Fibroblast of skin of scalp (primary cell): ENCODE data around the gene NUDCD2.
"Not testable (repeated sequence)": the region's sequence is repeated elsewhere in the genome, so short reads cannot be mapped to it uniquely, and the experiment has no call there.

Experiments used
- DNase-seq: peaks from one replicate; pipeline ENCODE4 v3.0.0-alpha.2; 2013

NUDCD2 gene

DNA sequence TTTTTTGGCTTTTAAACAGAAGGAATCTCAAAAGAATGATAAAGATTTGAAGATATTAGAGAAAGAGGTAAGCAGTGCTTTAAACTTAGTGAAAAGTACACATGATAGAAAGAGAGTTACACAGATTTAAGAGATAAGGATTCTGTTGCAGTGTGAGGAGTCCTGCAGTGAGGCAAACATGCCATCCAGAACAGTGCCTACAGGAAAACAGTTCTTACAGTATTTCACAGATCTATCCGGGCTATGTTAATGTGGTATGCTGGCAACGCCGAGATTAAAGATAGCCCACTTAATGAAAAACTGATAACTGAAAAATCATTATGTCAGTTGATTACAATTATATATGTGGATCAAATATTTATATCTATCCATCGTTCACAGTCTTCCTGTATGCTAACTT, 7.8 kb upstream of the NUDCD2 start:
- no peak for DNase-seq

DNA sequence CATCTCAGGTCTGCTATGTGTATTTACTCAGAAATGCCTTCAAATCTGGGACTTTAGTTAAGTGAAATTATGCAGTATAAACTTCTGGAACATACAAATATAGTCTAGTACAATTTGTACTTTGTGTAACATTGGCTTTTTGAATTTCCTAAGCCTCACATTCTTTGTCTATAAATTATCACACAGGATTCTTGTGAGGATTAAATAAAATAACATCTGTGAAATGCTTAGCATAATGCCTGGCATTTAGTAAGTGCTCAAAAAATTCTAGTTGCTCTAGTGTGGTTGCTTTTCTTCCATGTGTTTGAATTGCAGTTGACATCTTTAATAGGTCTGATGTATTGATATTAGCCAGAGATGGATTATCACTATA, 3.1 kb upstream of the NUDCD2 start:
- DNase-seq, result peak; percentile 12

DNA sequence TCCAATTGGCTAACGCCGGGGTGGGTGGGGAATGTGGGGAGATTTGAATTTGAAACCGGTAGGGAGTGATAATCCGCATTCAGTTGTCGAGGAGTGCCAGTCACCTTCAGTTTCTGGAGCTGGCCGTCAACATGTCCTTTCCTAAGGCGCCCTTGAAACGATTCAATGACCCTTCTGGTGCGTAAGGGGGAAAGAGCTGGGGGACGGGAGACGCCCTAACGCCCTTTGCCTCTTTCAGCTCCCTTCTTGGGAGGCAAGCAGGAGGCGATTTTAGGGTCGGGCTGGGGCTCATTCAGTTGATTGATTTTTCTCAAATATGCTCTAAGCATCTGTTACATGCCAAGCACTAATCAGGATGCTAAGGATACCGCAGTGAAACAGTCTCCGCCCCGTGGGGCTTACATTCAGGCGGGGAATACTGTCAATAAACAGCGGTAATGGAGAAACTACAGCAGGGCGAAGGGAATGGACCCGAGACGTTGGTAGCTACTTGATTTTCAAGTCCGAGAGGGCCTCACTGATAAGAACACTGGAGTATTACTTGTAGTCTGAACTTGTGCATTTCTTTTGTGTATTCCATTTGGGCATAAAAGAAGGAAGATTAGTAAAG, 765 bp upstream of the NUDCD2 start, which contains the start of gene HMMR:
TSS of gene HMMR (plus strand) at position 71 of the 610 bp plus-strand sequence. CDS start at position 132, 61 bp downstream.
- DNase-seq, result peak; percentile 15

DNA sequence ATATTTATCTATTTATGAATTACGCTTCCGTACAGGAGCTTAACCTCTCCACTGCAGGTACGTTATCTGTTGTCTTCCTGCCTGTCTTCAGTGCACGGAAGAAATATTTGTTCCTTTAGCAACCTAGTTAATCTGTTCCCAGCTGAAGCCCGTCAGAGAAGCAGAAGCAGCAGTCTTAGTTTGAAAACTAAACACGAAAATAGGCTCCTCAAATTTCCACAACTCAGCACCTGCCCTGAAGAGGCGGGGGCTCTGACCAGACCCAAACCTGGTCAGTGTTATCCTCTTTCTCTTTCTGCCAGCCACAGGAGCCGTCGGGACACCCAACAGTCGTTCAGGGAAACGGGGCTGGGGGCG, 462 bp downstream of the NUDCD2 start:
- no peak for DNase-seq

DNA sequence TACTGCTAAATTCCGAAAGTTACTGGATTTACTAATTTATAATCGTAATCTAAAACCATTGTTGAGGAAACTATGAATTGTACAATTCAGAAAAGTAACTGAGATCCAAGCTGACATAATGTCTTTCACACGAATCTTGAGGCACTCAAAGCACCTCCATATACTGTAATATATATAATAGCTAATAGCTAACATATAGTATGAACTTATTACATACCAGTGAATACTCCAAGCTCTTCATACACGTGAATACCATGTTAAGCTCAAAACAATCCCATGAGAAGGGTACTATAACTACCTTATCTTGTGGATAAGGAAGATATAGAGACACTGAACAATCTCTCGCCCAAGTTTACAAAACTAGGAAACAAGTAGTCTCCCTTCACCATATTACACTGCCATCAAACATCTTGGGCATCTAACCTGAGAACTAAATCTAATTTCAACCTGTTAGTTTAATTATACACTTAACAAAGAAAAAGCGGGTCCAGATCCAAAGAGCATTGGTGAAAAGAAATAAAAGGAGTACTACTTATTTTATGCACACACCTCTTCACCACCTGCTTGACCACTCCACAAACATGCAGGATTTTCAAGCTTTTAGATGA, 1.0 kb downstream of the NUDCD2 start:
- DNase-seq, result no peak

DNA sequence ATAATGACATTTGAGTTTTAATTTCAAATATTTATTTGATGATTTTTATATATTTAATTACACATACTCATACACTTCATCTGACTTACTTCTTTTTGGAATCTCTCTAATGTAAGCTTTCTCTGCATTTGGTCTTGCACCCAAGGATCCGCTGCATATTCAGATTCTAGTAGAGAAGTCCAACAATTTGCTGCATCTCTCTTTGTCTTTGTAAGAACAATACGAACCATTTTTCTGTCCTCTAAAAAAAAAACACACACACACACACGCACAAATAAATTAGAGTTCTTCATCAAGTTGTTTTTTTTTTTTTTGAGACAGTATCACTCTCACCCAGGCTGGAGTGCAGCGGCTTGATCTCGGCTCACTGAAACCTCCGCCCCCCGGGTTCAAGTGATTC, 3.1 kb downstream of the NUDCD2 start:
- no peak for DNase-seq

DNA sequence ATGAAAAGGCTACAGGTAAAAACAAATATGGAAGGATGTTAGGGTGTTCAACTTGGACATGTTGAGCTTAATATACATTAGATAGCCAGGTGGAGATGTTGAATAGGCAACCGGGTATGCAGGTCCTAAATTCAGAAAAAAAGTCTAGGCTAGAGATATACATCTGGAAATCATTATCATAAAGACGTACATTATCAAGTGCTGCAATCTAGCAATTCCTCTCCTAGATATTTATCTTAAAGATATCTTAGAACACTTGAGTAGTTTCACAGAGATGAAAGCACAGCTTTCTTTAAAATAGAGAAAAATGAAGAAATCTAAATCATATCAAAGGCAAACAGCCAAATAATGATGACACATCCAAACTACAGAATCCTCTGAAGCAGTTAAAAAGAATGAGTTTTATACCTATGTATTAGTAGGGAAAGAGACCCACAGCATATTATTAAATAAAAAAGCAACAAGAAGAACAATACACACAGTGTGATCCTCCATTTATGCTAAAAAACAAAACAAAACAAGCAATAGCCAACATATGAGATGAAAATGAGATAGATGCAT, 3.8 kb downstream of the NUDCD2 start:
- DNase-seq, result no peak

DNA sequence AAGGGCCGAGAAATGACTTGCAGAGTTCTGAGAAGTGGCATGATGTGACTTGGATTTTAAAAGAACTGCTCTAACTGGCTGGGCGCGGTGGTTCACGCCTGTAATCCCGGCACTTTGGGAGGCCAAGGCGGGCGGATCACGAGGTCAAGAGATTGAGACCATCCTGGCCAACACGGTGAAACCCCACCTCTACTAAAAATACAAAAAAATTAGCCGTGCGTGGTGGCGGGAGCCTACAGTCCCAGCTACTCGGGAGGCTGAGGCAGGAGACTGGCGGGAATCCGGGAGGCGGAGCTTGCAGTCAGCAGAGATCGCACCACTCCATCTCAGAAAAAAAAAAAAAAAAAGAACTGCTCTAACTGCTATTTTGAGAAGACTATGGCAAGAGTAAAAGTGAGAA, 4.5 kb downstream of the NUDCD2 start:
- DNase-seq, result not testable (repeated sequence)

DNA sequence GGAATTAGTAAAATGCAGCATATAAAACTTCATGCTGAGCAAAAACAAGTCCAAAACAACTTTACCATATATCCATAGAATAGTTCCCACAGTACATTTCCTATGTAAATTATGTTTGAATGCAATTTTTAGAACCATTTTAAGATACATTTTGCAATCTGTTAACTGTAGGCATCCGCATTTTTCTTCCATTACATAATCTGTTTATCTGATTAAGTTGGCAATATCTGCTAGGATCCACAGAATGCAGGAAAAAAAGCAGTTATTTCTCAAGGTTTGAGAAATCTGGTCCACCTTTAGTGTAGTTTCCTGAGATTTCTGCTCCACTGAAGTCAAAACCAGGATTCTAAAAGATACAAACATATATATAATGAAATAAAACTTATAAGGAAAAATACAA, 6.2 kb downstream of the NUDCD2 start:
- no peak for DNase-seq

DNA sequence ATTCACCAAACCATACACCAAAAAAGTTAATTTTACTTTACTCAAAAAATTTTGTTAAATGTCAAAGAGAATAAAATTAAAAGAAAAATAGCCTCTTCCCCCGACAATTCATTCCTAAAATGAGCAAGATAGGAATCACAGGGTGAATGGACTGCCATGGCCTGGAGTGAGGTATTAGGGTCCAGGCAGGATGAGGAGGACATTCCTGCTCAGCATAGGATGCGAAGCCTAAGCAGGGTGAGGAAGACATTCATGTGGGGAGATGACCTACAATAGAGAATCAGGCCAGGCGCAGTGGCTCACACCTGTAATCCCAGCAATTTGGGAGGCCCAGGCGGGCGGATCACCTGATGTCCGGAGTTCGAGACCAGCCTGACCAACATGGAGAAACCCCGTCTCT, 8.4 kb downstream of the NUDCD2 start:
- no peak for DNase-seq

DNA sequence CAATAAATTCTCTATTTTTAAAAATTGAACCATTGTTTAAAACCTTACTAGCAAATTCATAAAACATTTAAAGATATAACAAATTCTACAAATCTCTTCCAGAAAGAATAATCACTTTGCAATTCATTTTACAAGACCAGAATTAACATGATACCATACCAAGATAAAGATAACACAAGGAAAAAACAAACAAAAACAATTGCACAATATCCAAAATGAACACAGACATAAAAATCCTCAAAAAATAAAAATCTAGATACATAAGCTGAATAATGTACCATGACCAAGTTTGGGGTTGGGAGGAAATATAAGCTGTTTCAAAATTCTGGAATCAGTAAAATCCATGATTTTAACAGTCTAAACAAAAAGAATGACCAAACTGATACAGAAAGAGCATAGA, 11.4 kb downstream of the NUDCD2 start:
- DNase-seq, result no peak

DNA sequence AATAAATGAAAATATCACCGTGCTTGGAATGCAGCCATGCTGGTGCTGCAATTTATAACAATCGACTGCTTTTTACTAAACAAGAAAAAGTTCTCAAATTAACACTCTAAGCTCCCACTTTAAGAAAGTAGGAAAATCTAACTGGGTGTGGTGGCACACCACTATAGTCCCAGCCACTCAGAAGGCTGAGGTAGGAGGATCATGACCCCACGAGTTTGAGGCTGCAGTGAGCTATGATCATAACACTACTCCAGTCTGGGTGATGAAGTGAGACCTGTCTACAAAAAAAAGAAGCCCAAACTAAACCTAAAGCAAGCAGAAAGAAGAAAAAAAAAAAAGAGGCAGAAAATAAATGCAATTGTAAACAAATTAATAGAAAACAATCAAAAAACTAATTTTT, 12.0 kb downstream of the NUDCD2 start:
- DNase-seq, result no peak

DNA sequence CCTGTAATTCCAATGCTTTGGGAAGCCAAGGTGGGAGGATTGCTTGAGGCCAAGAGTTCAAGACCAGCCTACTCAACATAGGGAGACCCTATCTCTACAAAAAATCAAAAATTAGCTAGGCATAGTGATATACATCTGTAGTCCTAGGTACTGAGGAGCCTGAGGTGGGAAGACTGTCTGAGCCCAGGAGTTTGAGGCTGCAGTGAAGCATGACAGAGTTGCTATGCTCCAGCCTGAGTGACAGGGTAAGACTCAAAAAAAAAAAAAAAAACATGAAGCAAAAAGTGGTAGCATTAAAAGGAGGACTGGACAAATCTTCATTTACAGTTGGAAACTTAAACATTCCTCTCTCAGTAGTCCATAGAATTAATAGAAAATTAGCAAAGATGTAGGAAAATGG, 12.7 kb downstream of the NUDCD2 start:
- no peak for DNase-seq

DNA sequence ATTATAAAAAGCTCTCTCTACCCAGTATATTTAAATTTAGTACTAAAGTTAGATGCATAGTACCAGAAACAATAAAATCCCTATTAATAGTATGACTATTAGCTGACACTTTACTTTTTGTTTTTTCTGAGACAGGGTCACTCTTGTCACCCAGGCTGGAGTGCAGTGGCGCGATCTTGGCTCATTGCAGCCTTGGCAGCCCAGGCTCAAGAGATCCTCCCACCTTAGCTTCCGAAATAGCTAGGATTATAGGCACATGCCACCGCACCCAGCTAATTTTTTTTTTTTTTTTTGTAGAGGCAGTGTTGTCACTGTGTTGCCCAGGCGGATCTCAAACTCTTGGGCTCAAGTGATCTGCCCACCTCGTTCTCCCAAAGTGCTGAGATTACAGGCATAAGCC, 14.6 kb downstream of the NUDCD2 start:
- no peak for DNase-seq

DNA sequence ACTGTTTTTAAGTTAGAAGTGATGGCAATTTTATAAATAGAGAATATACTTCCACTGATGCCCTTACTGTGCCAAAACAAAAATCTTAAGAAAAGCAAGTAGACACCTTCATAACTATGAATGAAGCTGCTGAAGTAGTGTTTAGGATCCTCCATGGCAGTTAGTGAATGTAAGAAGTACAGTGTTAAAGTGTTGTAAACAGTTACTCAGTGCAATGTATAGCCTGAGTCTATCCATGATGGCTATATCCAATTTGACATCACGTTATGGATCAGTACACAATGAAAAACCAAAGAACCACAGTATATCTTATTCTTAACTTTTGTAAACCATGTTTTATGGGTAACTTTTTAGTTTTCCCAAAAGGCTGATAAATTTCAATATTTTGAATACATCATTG, 15.4 kb downstream of the NUDCD2 start:
- no peak for DNase-seq

DNA sequence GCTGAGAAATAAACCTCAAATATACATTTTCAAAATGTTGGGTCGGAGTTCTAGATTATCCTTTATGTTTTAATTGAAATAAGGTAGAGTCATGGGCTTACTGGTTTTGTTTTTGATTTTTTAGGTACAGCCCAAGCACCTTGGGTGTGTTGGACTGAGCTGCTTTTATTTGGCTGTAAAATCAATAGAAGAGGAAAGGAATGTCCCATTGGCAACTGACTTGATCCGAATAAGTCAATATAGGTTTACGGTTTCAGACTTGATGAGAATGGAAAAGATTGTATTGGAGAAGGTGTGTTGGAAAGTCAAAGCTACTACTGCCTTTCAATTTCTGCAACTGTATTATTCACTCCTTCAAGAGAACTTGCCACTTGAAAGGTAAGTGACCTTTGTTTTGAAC, 18.9 kb downstream of the NUDCD2 start:
- no peak for DNase-seq

DNA sequence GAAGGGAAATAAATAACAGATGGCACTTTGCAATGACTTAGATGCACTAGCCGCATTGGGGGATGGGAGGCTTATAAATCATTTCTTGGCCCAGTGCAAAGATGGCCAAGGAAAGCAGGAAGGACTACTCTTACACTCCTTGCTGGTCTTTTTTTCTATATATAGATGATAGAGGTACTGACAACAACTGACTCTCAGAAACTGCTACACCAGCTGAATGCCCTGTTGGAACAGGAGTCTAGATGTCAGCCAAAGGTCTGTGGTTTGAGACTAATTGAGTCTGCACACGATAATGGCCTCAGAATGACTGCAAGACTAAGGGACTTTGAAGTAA, 20.8 kb downstream of the NUDCD2 start:
- peak; percentile 21 for DNase-seq

DNA sequence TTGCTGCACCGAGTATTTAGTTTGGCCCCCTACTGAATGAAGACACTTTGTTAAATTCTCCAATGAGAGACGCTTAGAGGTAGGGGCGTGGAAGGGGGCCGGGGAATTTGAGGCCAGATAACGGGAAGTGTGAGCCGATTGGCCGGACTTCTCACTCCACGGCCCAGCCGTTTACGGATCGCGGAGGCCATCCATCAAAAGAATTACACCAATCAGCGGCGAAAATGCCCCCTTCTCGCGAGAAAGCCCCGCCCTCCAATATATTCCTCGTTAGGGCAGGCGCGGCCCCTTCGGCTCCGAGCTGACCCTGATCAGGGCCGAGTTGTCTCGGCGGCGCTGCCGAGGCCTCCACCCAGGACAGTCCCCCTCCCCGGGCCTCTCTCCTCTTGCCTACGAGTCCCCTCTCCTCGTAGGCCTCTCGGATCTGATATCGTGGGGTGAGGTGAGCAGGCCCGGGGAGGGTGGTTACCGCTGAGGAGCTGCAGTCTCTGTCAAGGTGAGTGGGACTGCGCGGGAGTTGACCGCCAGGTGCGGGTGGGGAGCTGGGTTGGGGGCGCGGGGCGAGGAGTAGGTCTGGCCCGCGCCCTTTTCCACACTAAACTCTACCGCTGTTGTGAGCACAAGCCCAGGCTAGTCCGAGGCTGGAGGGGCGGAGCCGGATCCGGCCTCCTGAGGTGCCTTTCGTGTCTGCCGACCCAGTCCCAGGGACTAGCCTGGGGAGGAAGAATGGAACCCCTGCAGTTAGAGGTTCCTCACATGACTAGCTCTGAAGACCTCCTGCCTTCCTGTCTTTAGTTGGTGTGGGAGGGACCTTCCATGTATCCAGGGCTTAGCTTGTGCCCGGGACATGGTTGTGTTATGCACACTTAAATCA, 22.4 kb downstream of the NUDCD2 start, which contains the start of gene CCNG1:
TSS of gene CCNG1 (plus strand) at position 287 of the 874 bp plus-strand sequence. CDS start 1,662 bp downstream, outside the sequence.
- DNase-seq, result peak; percentile 97

DNA sequence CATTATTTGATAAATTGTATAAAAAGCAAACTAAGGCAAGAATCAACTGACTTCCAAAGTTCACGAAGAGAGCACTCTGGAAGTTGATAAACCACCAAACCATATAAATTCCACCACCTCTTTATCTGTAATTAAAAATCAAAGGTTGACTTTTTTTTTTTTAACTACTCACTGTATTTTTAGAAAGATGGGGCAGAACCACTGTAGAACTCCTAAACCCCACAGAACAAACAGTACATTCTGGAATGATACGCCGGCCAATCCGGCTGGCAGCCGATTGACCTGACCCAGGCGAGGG, 22.9 kb downstream of the NUDCD2 start:
- no peak for DNase-seq

DNA sequence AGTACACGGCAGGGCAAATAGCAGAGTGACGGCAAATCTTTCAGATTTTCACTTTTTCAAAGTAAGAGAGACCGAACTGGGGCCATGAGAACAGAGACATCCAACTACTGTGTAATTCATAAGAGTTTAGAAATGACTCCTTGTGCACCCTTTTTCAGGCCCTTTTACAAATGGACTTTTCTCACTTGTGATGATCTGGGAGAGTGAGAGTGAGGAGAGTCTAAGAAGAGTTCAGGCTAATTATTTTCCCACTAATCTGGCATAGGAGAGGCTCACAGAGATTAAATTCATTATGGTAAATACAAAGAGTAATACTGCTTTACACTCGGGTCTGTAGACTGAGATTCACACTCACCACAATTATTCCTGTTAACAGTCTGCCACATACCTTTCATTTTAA, 23.4 kb downstream of the NUDCD2 start:
- DNase-seq, result no peak

DNA sequence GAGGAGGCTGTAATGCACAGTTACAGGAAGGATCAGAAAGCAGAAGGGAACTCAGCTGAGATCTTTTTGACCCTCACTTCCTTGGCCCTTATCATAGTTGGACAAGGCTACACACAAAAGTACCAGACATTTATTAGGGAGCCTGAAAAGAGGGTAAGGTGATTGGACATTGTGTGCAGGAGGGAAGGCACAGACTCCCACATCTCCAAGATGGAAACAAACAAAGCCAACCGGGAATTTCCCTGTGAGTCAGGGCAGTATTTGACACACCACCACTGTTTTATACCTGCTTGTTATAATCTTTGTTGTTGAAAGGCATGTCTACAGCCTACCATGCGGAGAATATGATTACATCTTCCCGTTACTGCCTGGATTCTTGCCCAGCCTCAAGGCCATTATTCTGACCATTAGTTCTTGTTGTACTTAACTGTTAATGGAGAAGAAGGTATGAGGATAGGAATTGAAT, 25.5 kb downstream of the NUDCD2 start:
- DNase-seq, result no peak

DNA sequence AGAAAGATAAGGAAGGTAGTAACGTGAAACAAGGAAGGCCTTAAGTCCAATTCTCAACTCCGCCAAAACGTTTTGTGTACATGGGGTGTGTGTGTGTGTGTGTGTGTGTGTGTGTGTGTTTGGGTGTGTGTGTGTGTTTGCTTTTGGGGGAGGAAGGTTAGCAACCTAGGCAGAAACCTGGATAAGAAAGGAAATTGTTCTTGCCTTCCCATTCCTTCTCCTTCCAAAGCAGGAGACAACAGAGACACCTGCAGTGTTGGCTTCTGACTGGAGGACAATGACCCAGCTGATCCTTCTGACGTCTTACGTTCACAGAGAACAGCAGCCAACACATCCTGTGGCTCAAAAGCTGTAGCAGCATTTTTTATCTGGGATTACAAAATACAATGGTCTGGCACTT, 26.6 kb downstream of the NUDCD2 start:
- no peak for DNase-seq

DNA sequence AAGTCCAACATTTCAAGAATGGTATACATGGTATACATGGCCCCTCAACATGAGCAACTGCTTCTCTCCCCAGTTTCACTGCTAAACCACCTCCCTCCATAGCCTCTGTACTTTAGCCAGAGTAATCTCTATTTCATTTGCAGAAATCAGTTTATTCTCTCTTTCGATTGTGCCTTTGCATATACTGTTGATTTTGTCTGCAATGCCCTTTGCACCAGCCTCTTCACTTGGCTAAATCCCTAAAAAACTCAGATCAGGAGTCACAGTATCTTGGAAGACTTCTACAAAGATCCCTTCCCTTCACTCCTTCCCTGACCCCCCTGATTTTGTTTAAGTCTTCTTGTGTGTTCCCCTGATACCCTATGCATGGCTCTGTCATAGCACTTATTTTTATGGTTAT, 27.4 kb downstream of the NUDCD2 start:
- no peak for DNase-seq

DNA sequence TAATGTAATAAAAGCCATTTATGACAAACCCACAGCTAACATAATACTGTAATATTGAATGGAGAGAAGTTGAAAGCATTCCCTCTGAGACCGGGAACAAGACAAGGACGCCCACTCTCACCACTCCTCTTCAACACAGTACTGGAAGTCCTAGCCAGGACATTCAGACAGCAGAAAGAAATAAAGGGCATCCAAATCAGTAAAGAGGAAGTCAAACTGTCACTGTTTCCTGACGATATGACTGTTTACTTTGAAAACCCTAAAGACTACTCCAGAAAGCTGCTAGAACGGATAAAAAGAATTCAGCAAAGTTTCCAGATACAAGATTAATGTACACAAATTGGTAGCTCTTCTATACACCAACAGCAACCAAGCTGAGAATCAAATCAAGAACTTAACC, 33.8 kb downstream of the NUDCD2 start:
- not testable (repeated sequence) for DNase-seq
